ENCODE results near the gene PLD1. TPM values are rescaled to one million over a fixed set of nuclear protein-coding genes. Genes with fewer than 3 reads are reported as not detected.

The PLD1 gene
- total RNA-seq, 1 donor from 2014 or later = 31.3 TPM

DNA sequence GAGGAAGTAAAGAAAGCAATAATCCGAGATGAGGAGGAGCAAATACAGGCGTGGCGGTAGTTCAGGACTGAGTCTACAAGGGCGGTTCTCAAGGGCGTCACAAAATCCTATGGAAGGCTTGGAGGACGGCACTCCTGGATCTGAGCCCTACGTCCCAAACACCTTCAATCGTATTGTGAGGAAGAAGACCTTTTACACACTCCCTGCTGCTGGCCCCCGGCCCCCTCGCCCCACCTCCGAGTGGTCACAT, 747 bp downstream of the PLD1 start:
- H3K27me3 ChIP-seq (ENCODE audit: control insufficient read depth in 3 of 3, insufficient read depth in 3 of 3, low read length in 3 of 3) = no peaks in the 10 kb centered on the region
- H3K9ac ChIP-seq (ENCODE audit: low read depth in 1 of 3, low read length in 3 of 3) = peak overlapping the region; percentile 69 to 80 (median 78)
- H3K27ac ChIP-seq (ENCODE audit: low read depth, low read length) = peak overlapping the region; percentile 73
- H3K9me3 ChIP-seq (ENCODE audit: control insufficient read depth in 3 of 3, low read length in 3 of 3) = no peaks in the 10 kb centered on the region
- peaks cover 9 to 17% (median 12%) of the 10 kb centered on the region in 3 donors for H3K4me1 ChIP-seq (ENCODE audit: control insufficient read depth in 3 of 3, insufficient read depth in 3 of 3, low read length in 3 of 3)
- no peaks in the 10 kb centered on the region for H3K36me3 ChIP-seq (ENCODE audit: control insufficient read depth in 3 of 3, insufficient read depth in 3 of 3, low read length in 3 of 3)
- peak overlapping the region; percentile 80 to 83 (median 81) for H3K4me3 ChIP-seq (ENCODE audit: low read length in 3 of 3)

DNA sequence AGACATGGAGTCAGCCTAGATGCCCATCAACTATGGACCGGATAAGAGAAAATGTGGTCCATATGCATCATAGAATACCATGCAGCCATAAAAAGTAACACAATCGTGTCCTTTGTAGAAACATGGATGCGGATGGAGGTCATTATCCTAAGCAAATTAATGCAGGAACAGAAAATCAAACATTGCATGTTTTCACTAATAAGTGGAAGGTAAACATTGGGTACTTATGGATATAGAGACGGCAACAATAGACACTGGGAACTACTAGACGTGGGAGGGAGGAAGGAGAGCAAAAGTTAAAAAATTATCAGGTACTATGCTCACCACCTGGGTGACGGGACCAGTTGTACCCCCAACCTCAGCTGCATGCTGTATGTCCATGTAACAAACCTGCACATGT, 2.5 kb downstream of the PLD1 start:
- H3K9me3 ChIP-seq (ENCODE audit: control insufficient read depth in 3 of 3, low read length in 3 of 3) = no peaks in the 10 kb centered on the region

DNA sequence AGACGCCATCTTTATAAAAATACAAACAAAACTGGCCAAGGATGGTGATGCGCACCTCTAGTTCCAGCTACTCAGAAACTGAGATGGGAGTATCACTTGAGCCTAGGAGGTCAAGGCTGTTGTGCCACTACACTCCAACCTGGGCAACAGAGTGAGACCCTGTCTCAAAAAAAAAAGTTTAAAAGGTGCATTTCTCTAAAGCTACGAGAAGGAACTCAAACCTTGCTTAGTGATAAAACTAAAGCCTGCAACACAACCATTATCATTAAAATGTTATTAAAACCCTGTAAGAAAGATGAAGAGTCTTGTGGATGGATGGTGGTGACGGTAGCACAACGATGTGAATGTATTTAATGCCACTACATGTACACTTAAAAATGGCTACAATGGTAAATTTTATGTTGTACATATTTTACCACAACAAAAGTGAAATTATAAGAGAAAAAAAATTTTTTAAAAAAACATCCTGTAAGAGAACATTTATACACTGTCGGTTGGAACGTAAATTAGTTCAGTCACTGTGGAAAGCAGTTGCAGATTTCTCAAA, 3.1 kb downstream of the PLD1 start:
- Histone ChIP-seq H3K4me1 (ENCODE audit: control insufficient read depth in 3 of 3, insufficient read depth in 3 of 3, low read length in 3 of 3) (peaks cover 9 to 21% (median 18%) of the 10 kb centered on the region in 3 donors), H3K36me3 (ENCODE audit: control insufficient read depth in 3 of 3, insufficient read depth in 3 of 3, low read length in 3 of 3) (no peaks in the 10 kb centered on the region), H3K9me3 (ENCODE audit: control insufficient read depth in 3 of 3, low read length in 3 of 3) (no peaks in the 10 kb centered on the region), H3K9ac (ENCODE audit: low read depth in 1 of 3, low read length in 3 of 3) (no peak overlapping the region), H3K4me3 (ENCODE audit: low read length in 3 of 3) (no peak overlapping the region), H3K27me3 (ENCODE audit: control insufficient read depth in 3 of 3, insufficient read depth in 3 of 3, low read length in 3 of 3) (no peaks in the 10 kb centered on the region), H3K27ac (ENCODE audit: low read depth, low read length) (no peak overlapping the region)

More for the DNA sequence above, 2.5 kb downstream of the PLD1 start:
- Histone ChIP-seq H3K27ac (ENCODE audit: low read depth, low read length) (no peak overlapping the region), H3K4me3 (ENCODE audit: low read length in 3 of 3) (no peak overlapping the region), H3K27me3 (ENCODE audit: control insufficient read depth in 3 of 3, insufficient read depth in 3 of 3, low read length in 3 of 3) (no peaks in the 10 kb centered on the region), H3K36me3 (ENCODE audit: control insufficient read depth in 3 of 3, insufficient read depth in 3 of 3, low read length in 3 of 3) (no peaks in the 10 kb centered on the region), H3K4me1 (ENCODE audit: control insufficient read depth in 3 of 3, insufficient read depth in 3 of 3, low read length in 3 of 3) (peaks cover 9 to 21% (median 14%) of the 10 kb centered on the region in 3 donors), H3K9ac (ENCODE audit: low read depth in 1 of 3, low read length in 3 of 3) (no peak overlapping the region)

DNA sequence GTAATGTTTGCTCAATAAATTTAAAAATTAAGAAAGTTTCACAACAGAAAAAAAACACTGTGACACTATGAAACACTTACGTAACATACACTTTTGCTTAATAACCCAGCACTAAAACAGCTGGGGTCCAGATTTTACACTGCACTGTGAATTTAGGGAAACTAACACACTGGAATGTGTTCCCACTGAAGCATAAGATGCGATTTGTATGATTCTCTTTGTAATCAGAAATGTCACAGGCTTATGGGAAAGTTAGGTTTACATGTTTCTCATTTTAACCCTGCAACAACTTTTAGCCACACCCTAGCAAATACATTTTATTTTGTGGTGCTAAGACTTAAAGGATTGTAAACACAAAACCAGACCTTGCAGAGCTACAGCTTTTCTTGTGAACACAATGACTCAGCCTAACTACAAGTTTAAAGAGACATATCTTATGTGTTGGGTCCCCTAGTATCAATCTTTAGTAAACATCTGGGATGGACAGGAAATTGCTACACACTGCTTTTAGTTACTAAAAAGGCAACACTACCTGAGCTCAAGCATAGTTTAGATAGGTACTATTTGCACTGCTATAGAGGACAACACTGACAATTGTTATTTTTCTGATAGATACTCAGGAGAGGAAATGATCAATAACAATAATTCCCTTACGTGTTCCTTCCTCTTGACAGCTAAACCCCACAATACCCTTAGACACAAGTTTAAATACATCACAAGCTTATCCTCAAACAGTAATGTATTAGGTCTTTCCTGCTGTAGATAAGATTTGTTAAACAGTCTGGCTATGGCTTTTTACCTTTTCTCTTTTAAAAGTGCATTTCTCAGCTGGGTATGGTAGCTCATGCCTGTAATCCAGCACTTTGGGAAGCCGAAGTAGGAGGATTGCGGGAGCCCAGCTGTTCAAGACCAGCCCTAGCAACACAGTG, 3.8 kb downstream of the PLD1 start:
- Histone ChIP-seq H3K4me3 (ENCODE audit: low read length in 3 of 3) (no peak overlapping the region), H3K27me3 (ENCODE audit: control insufficient read depth in 3 of 3, insufficient read depth in 3 of 3, low read length in 3 of 3) (no peaks in the 10 kb centered on the region), H3K27ac (ENCODE audit: low read depth, low read length) (no peak overlapping the region), H3K9me3 (ENCODE audit: control insufficient read depth in 3 of 3, low read length in 3 of 3) (no peaks in the 10 kb centered on the region), H3K36me3 (ENCODE audit: control insufficient read depth in 3 of 3, insufficient read depth in 3 of 3, low read length in 3 of 3) (no peaks in the 10 kb centered on the region), H3K4me1 (ENCODE audit: control insufficient read depth in 3 of 3, insufficient read depth in 3 of 3, low read length in 3 of 3) (peaks cover 9 to 23% (median 22%) of the 10 kb centered on the region in 3 donors), H3K9ac (ENCODE audit: low read depth in 1 of 3, low read length in 3 of 3) (no peak overlapping the region)

DNA sequence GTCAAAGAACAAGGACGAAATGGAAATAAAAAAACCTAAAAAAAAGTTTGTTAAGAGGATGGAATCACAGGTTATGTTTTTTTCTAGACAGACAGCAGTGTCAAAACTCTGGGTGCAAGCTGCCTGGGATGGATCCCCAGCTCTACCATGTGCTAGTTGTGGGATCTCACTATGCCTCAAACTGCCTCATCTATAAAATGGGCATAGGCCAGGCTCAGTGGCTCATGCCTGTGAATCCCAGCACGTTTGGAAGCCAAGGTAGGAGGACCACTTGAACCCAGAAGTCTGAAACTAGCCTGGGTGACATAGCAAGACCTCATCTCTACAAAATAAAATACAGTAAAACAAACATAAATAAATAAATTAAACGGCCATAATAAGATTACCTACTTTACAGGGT, 4.6 kb downstream of the PLD1 start:
- H3K9me3 ChIP-seq (ENCODE audit: control insufficient read depth in 3 of 3, low read length in 3 of 3) = no peaks in the 10 kb centered on the region
- no peak overlapping the region for H3K4me3 ChIP-seq (ENCODE audit: low read length in 3 of 3)
- no peaks in the 10 kb centered on the region for H3K36me3 ChIP-seq (ENCODE audit: control insufficient read depth in 3 of 3, insufficient read depth in 3 of 3, low read length in 3 of 3)
- peaks cover 9 to 26% (median 23%) of the 10 kb centered on the region in 3 donors for H3K4me1 ChIP-seq (ENCODE audit: control insufficient read depth in 3 of 3, insufficient read depth in 3 of 3, low read length in 3 of 3)
- peak overlapping the region; percentile 64 for H3K27ac ChIP-seq (ENCODE audit: low read depth, low read length)
- H3K27me3 ChIP-seq (ENCODE audit: control insufficient read depth in 3 of 3, insufficient read depth in 3 of 3, low read length in 3 of 3) = no peaks in the 10 kb centered on the region
- no peak overlapping the region for H3K9ac ChIP-seq (ENCODE audit: low read depth in 1 of 3, low read length in 3 of 3)

DNA sequence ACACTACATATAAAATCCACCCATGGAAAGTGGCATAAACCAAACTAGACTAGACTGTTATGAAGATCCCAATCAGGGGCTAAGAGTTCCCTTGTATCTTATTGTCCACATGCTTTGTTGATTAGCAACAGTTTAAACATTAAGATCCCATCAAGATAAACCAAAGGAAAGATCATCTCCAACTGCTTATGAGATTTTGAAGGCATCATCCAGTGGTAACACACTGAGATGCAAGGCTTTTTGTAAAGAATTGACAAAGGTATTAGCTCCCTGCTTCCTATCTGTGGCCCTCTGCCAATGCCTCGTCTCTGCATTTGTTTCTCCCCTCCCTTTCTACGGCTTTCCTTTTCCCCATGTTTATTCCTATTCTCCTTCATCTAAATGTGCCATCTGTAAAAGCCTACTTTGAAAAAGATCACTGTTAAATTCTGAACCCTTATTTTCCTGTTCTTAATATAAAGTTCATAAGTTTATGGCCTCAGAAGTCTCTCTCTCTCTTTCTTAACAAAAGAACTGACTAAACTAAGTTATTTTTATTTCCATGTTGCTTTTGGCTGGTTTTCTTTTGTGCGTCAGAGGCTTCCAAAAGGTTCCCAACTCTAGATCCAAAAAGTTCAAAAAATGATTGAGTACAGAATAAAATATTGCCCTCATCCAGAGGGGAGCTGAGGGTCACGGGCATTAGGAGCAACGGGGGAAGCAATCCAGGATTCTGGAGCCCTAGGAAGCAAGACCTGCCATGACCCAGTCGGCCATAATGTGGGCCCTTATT, 5.5 kb downstream of the PLD1 start:
- Histone ChIP-seq H3K9ac (ENCODE audit: low read depth in 1 of 3, low read length in 3 of 3) (no peak overlapping the region), H3K4me1 (ENCODE audit: control insufficient read depth in 3 of 3, insufficient read depth in 3 of 3, low read length in 3 of 3) (peaks cover 7 to 23% (median 23%) of the 10 kb centered on the region in 3 donors), H3K4me3 (ENCODE audit: low read length in 3 of 3) (peak overlapping the region in 1 of 3 donors; percentile 23), H3K36me3 (ENCODE audit: control insufficient read depth in 3 of 3, insufficient read depth in 3 of 3, low read length in 3 of 3) (no peaks in the 10 kb centered on the region), H3K27me3 (ENCODE audit: control insufficient read depth in 3 of 3, insufficient read depth in 3 of 3, low read length in 3 of 3) (no peaks in the 10 kb centered on the region), H3K9me3 (ENCODE audit: control insufficient read depth in 3 of 3, low read length in 3 of 3) (no peaks in the 10 kb centered on the region), H3K27ac (ENCODE audit: low read depth, low read length) (peak overlapping the region; percentile 64)

DNA sequence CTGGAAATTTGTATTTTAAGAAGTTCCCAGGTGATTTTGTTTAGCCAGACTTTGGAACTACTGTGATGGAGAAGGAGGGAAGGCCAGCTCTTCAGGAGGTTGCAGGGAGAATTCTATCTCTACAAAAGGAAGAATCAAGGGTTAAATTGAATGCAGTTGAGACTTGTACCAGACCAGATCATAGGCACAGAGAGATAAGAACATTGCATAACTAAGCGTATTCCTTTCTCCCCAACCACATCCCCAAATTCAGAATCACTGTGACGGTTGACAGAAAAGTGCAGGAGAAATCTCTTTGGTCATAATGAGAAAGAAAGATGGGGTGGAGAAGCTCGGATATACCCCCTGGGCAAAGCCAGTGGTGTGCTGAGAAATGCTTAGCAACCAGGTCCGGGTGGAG, 7.2 kb downstream of the PLD1 start:
- Histone ChIP-seq H3K36me3 (ENCODE audit: control insufficient read depth in 3 of 3, insufficient read depth in 3 of 3, low read length in 3 of 3) (no peaks in the 10 kb centered on the region), H3K4me1 (ENCODE audit: control insufficient read depth in 3 of 3, insufficient read depth in 3 of 3, low read length in 3 of 3) (peaks cover 0 to 18% (median 15%) of the 10 kb centered on the region in 3 donors)

DNA sequence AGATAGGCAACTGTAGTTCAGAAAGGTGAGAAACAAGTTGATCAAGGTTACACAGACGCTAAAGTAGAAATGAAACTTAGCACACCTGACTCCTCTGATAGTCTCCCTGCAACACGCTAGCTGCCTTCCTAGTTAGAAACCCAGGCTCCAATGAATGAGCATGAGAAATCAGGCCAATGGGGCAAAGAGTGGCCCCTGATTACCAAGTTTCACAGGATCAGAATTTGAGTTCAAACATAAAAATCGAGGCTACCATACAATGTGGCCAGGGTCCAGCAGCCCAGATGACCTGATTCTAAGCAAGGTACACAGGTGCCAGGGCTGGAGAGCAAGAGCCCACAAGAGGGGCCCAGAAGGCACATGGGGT, 7.7 kb downstream of the PLD1 start:
- Histone ChIP-seq H3K4me3 (ENCODE audit: low read length in 3 of 3) (no peak overlapping the region), H3K36me3 (ENCODE audit: control insufficient read depth in 3 of 3, insufficient read depth in 3 of 3, low read length in 3 of 3) (no peaks in the 10 kb centered on the region), H3K9me3 (ENCODE audit: control insufficient read depth in 3 of 3, low read length in 3 of 3) (no peaks in the 10 kb centered on the region), H3K27ac (ENCODE audit: low read depth, low read length) (no peak overlapping the region), H3K9ac (ENCODE audit: low read depth in 1 of 3, low read length in 3 of 3) (no peak overlapping the region), H3K4me1 (ENCODE audit: control insufficient read depth in 3 of 3, insufficient read depth in 3 of 3, low read length in 3 of 3) (peaks cover 0 to 18% (median 15%) of the 10 kb centered on the region in 3 donors), H3K27me3 (ENCODE audit: control insufficient read depth in 3 of 3, insufficient read depth in 3 of 3, low read length in 3 of 3) (no peaks in the 10 kb centered on the region)

More for the DNA sequence above, 7.2 kb downstream of the PLD1 start:
- Histone ChIP-seq H3K9ac (ENCODE audit: low read depth in 1 of 3, low read length in 3 of 3) (no peak overlapping the region), H3K9me3 (ENCODE audit: control insufficient read depth in 3 of 3, low read length in 3 of 3) (no peaks in the 10 kb centered on the region), H3K27me3 (ENCODE audit: control insufficient read depth in 3 of 3, insufficient read depth in 3 of 3, low read length in 3 of 3) (no peaks in the 10 kb centered on the region), H3K27ac (ENCODE audit: low read depth, low read length) (no peak overlapping the region), H3K4me3 (ENCODE audit: low read length in 3 of 3) (no peak overlapping the region)

DNA sequence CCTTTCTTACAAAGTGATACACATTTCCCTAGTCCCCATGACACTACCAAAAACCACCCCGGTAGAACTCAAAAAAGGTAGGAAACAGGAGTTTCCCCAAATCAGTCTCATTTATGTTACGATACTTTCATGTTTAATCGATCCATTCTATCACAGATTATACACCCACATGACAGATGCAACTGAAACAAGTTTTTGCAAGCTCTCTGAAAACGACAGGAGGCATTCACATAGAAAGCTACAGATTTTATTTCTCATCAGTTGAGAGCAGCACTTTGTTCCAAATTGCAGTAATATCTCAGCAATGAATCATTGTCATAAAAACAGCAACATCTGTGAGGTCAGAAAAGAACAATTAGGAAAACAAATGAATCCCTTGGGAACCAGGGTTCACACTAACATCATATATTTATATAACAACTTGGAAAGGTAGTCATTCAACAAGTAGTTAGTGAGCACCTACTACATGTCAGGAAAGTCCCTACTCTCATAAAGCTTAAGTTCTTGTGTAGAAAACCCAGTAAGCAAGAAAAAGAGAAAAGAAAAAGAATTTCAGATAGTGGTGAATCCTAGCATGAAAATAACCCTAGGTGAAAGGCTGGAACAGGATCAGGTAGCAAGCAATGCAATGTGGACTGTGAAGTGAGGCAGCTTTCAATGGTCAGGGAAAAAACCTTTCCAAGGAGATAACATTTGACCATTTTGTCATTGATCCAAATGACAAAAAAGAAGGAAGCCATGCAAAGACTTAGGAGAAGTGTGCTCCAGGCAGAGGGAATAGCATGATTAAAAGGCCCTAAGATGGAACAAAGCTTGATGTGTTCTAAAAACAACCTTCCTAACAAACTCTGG, 8.3 kb downstream of the PLD1 start:
- peaks cover 0 to 18% (median 15%) of the 10 kb centered on the region in 3 donors for H3K4me1 ChIP-seq (ENCODE audit: control insufficient read depth in 3 of 3, insufficient read depth in 3 of 3, low read length in 3 of 3)
- H3K27ac ChIP-seq (ENCODE audit: low read depth, low read length) = peak overlapping the region; percentile 10

More for the DNA sequence above, 8.3 kb downstream of the PLD1 start:
- Histone ChIP-seq H3K4me3 (ENCODE audit: low read length in 3 of 3) (peak overlapping the region in 1 of 3 donors; percentile 24), H3K9ac (ENCODE audit: low read depth in 1 of 3, low read length in 3 of 3) (no peak overlapping the region), H3K36me3 (ENCODE audit: control insufficient read depth in 3 of 3, insufficient read depth in 3 of 3, low read length in 3 of 3) (no peaks in the 10 kb centered on the region), H3K9me3 (ENCODE audit: control insufficient read depth in 3 of 3, low read length in 3 of 3) (no peaks in the 10 kb centered on the region), H3K27me3 (ENCODE audit: control insufficient read depth in 3 of 3, insufficient read depth in 3 of 3, low read length in 3 of 3) (no peaks in the 10 kb centered on the region)

Data from skeletal muscle tissue (tissue), 4 donors.